GM12878 (cell line): ENCODE measurements around the gene FREM2. TPM values are rescaled to one million over a fixed set of nuclear protein-coding genes. Genes with fewer than 3 reads are reported as not detected.

Experiments used
- ATAC-seq: fragments of 200-7000 bp; cut with Tn5 transposase; 3 replicates; pipeline ENCODE4 v1.9.1; 2020; ENCODE audit warnings: mild to moderate bottlenecking, moderate library complexity
- BruUV-seq: library from RNA; stranded (reverse); fragments of 400-500 nt; replicated peaks from 2 replicates; lab custom pipeline; 2021; lab: Mats Ljungman, UMichigan
- CTCF ChIA-PET: fragments of 300-600 bp; sonication (Branson Sonifier 250); formaldehyde crosslinking; extraction: SDS; loops from one replicate; lab custom pipeline; 2021; ENCODE audit warnings: inconsistent platforms; lab: Yijun Ruan, JAX
- POLR2A ChIA-PET: fragments of 350-600 bp; formaldehyde crosslinking; extraction: SDS; loops from one replicate; lab custom pipeline; 2021; ENCODE audit warnings: inconsistent platforms; lab: Charles Lee
- RAD21 ChIA-PET: fragments of 300-600 bp; sonication (Branson Sonifier 250); formaldehyde crosslinking; loops from one replicate; lab custom pipeline; 2023; ENCODE audit warnings: antibody characterized with exemption; ENCODE audit not compliant: unreplicated experiment; lab: Charles Lee
- SMC1A ChIA-PET: fragments of 300-600 bp; sonication (Branson Sonifier 250); formaldehyde crosslinking; loops from one replicate; lab custom pipeline; 2023; ENCODE audit not compliant: unreplicated experiment, uncharacterized antibody; lab: Charles Lee
- DNase-seq: peaks from one replicate; pipeline ENCODE4 v3.0.0-alpha.2; 2011; ENCODE audit warnings: low read depth, low spot score
- FAIRE-seq: peaks from 3 replicates; lab custom pipeline; 2011; peaks lifted over from hg19 to GRCh38; lab: Jason Lieb, UNC
- H2AFZ ChIP-seq: 2 replicates; pipeline ENCODE4 v1.6.0; 2011; ENCODE audit warnings: low read depth, low read length, control low read depth; ENCODE audit not compliant: control insufficient read depth
- H3K27ac ChIP-seq: 2 replicates; pipeline ENCODE4 v1.5.1; 2011; ENCODE audit warnings: control low read depth; ENCODE audit not compliant: control insufficient read depth, insufficient read depth
- H3K27me3 ChIP-seq, 2 experiments: replicated peaks in 1 of 2; 2 replicates each; pipeline versions ENCODE4 v1.6.0 to v1.6.1; 2011; ENCODE audit warnings: low read length in 1 of 2; ENCODE audit not compliant: control insufficient read depth in 2 of 2, insufficient read depth in 2 of 2
- H3K36me3 ChIP-seq, 2 experiments: 2 replicates each; pipeline ENCODE4 v1.5.1; 2011; ENCODE audit warnings: low read length in 1 of 2; ENCODE audit not compliant: control insufficient read depth in 2 of 2, insufficient read depth in 2 of 2
- H3K4me1 ChIP-seq: 2 replicates; pipeline ENCODE4 v1.6.1; 2011; ENCODE audit warnings: mild to moderate bottlenecking, low read length, moderate library complexity, mixed read lengths; ENCODE audit not compliant: control insufficient read depth, insufficient read depth
- H3K4me2 ChIP-seq: 2 replicates; pipeline ENCODE4 v1.6.0; 2011; ENCODE audit warnings: control low read depth; ENCODE audit not compliant: control insufficient read depth, insufficient read depth
- H3K4me3 ChIP-seq: fragments of 200-600 bp; sonication (generic); 2 replicates; pipeline ENCODE4 v1.5.1; 2016
- H3K79me2 ChIP-seq: 2 replicates; pipeline ENCODE4 v1.6.0; 2011; ENCODE audit warnings: low read length; ENCODE audit not compliant: control insufficient read depth, insufficient read depth
- H3K9ac ChIP-seq: 2 replicates; pipeline ENCODE4 v1.8.0; 2011; ENCODE audit warnings: low read length, control low read depth, mixed read lengths; ENCODE audit not compliant: control insufficient read depth, insufficient read depth
- H3K9me3 ChIP-seq: replicated peaks from 3 replicates; pipeline ENCODE4 v1.5.1; 2011; ENCODE audit warnings: mild to moderate bottlenecking, low read length; ENCODE audit not compliant: control insufficient read depth, insufficient read depth
- H4K20me1 ChIP-seq: 2 replicates; pipeline ENCODE4 v1.6.0; 2011; ENCODE audit not compliant: control insufficient read depth, insufficient read depth
- BMI1 ChIP-seq: fragments of 450-650 bp; IDR thresholded peaks from 2 replicates; pipeline ENCODE4 v1.6.1; 2016; ENCODE audit warnings: mild to moderate bottlenecking, moderate library complexity, borderline replicate concordance
- BRCA1 ChIP-seq: IDR thresholded peaks from 2 replicates; pipeline ENCODE4 v1.6.1; 2011; ENCODE audit warnings: low read depth, low read length, improper control_type of control experiment
- CBFB ChIP-seq: IDR thresholded peaks from 2 replicates; pipeline ENCODE4 v1.6.1; 2016; ENCODE audit warnings: antibody characterized with exemption, low read depth
- CBX5 ChIP-seq: sonication (generic); IDR thresholded peaks from 2 replicates; pipeline ENCODE4 v1.6.1; 2016; ENCODE audit warnings: low read depth, moderate library complexity, mild to moderate bottlenecking, inconsistent platforms
- EZH2 ChIP-seq: IDR thresholded peaks from 2 replicates; pipeline ENCODE4 v1.6.1; 2012; ENCODE audit warnings: low read depth, mild to moderate bottlenecking, control low read depth, inconsistent platforms, low read length, borderline replicate concordance; ENCODE audit not compliant: control insufficient read depth
- KAT2A ChIP-seq: conservative IDR thresholded peaks from 2 replicates; pipeline ENCODE4 v1.6.1; 2011; ENCODE audit warnings: low read depth, low read length; ENCODE audit not compliant: control insufficient read depth
- NFIC ChIP-seq: IDR thresholded peaks from 2 replicates; pipeline ENCODE4 v1.6.1; 2012; ENCODE audit warnings: low read depth, mild to moderate bottlenecking, inconsistent platforms, low read length, moderate library complexity
- RCOR1 ChIP-seq: conservative IDR thresholded peaks from 2 replicates; pipeline ENCODE4 v1.6.1; 2012; ENCODE audit warnings: low read depth, low read length, improper control_type of control experiment
- STAT3 ChIP-seq: IDR thresholded peaks from 2 replicates; pipeline ENCODE4 v1.6.1; 2011; ENCODE audit warnings: low read depth, low read length, improper control_type of control experiment
- WRNIP1 ChIP-seq: IDR thresholded peaks from 2 replicates; pipeline ENCODE4 v1.6.1; 2011; ENCODE audit warnings: low read depth, low read length, improper control_type of control experiment, borderline replicate concordance
- ZNF207 ChIP-seq: fragments of 450-650 bp; IDR thresholded peaks from 2 replicates; pipeline ENCODE4 v1.6.1; 2014; ENCODE audit warnings: antibody characterized with exemption, mild to moderate bottlenecking, borderline replicate concordance
- ZNF217 ChIP-seq: fragments of 450-650 bp; IDR thresholded peaks from 2 replicates; pipeline ENCODE4 v1.6.1; 2017; ENCODE audit warnings: antibody characterized with exemption, mild to moderate bottlenecking
- whole genome bisulfite sequencing: methylation state at CpG from one replicate; pipeline ENCODE4 v1.1.6; 2016; ENCODE audit warnings: low lambda C conversion rate; ENCODE audit not compliant: insufficient replicate concordance, insufficient coverage; ENCODE audit errors: missing lambda C conversion rate; 5-methylcytosine and 5-hydroxymethylcytosine counted together
- in situ Hi-C: fragments of 300-500 bp; cut with MboI; formaldehyde crosslinking; loops from 9 replicates; pipeline ENCODE4 v1.14.3; 2018; ENCODE audit warnings: mixed read lengths
- intact Hi-C: fragments of 100-400 bp; cut with micrococcal nuclease; formaldehyde crosslinking; loops from one replicate; pipeline ENCODE4 v1.14.2; 2022; ENCODE audit not compliant: unreplicated experiment
- polyA plus RNA-seq, 11 experiments: library from polyadenylated mRNA; depleted of rRNA in 4 of 11; unstranded in 6 of 11; stranded (reverse) in 5 of 11; fragments of >200 nt; fragmentation: Nextera tagmentation in 4 of 11; fragmentation: Illumina TruSeq in 1 of 11; extraction: Ambion mirVana in 4 of 11; extraction: Trizol in 1 of 11; gene quantifications; 1 replicate in 1 of 11; 2 replicates in 10 of 11; pipeline versions ENCODE4 v1.2.1 to v1.2.3, GENCODE V29; 2011 to 2016; ENCODE audit warnings: inconsistent platforms in 2 of 11, missing spikeins in 2 of 11, low read depth in 1 of 11
- total RNA-seq, 4 experiments: library from RNA; depleted of rRNA in 3 of 4; stranded (reverse); fragments of >200 nt in 3 of 4; fragmentation: Illumina TruSeq in 1 of 4; extraction: Trizol in 1 of 4; gene quantifications; 2 replicates each; pipeline versions ENCODE4 v1.2.1 to v1.2.3, GENCODE V29; 2013 to 2021
- TF ChIP-seq, protein P1 (sequence below): fragments of 450-650 bp; IDR thresholded peaks from 2 replicates; pipeline ENCODE4 v1.6.1; 2017; ENCODE audit warnings: low read depth, mild to moderate bottlenecking, moderate library complexity
- TF ChIP-seq, protein P2 (sequence below): fragments of 450-650 bp; formaldehyde crosslinking; IDR thresholded peaks from 2 replicates; pipeline ENCODE4 v1.5.0; 2022; ENCODE audit warnings: mild to moderate bottlenecking, missing genetic modification characterization
- TF ChIP-seq, protein P3 (sequence below): fragments of 150-350 bp; IDR thresholded peaks from 2 replicates; pipeline ENCODE4 v1.6.1; 2016; ENCODE audit warnings: low read depth, low read length

Gene FREM2
- total and polyA plus RNA-seq, 10 of the 15 experiments (the other 5 are each of a cell fraction or from before 2014, with no cell fraction given) = 0.02 to 0.12 (median 0.05) TPM; not detected in 2

DNA sequence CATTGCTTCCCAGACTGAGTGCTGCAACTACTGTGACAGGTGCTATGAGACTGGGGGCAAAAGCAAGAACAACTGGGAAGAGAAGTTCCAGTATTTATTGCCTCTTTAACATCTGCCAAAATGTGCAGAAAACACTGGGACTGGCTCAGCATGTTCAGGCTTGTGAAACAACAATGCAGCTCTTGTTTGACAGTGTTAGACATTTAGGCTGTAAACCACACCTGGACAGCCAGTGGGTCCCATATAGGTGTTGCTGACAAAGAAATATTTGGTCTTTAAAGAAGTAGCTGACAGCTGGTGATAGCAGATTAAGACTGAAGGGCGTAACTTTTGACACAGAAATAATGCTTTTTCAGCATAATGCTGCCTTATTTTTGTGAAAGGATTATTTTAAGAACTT is 215.7 kb downstream of the FREM2 start (continued):
- TF ChIP-seq, protein P1, sequence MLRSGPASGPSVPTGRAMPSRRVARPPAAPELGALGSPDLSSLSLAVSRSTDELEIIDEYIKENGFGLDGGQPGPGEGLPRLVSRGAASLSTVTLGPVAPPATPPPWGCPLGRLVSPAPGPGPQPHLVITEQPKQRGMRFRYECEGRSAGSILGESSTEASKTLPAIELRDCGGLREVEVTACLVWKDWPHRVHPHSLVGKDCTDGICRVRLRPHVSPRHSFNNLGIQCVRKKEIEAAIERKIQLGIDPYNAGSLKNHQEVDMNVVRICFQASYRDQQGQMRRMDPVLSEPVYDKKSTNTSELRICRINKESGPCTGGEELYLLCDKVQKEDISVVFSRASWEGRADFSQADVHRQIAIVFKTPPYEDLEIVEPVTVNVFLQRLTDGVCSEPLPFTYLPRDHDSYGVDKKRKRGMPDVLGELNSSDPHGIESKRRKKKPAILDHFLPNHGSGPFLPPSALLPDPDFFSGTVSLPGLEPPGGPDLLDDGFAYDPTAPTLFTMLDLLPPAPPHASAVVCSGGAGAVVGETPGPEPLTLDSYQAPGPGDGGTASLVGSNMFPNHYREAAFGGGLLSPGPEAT = no peak
- TF ChIP-seq ZNF207 (no peak), RCOR1 (no peak), CBX5 (no peak), STAT3 (no peak)

DNA sequence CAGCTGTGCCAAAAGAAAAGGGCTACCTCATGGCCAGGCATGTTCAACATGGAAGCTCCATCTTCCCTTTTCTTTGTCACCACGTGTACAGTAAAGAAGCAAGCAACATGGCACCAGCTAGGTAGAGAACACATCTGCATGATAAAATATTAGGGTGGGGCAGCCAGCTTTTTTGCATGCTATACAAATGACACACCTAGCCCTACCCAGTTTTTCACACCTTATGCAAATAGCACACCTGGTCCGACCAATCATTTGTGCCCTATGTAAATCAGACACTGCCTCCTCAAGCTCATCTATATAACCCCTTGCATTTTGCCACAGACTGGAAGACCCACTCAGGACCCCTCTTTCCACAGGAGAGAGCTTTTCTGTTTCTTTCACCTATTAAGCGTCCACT is 218.2 kb downstream of the FREM2 start:
- Histone ChIP-seq H3K4me2 (no peak overlapping the region), H2AFZ (no peak overlapping the region), H3K36me3 (no peaks in the 10 kb centered on the region), H3K4me3 (no peak overlapping the region), H3K9me3 (no peaks in the 10 kb centered on the region), H3K79me2 (no peaks in the 10 kb centered on the region), H4K20me1 (no peaks in the 10 kb centered on the region), H3K4me1 (no peaks in the 10 kb centered on the region)
- DNase-seq = no peak
- RAD21 ChIA-PET = no interaction called here
- SMC1A ChIA-PET = interaction anchor here (0.7 to 1.6 kb wide), 2 partner anchors 14 to 23 kb away, joined by 3 to 4 read pairs; no protein-coding TSS in a partner anchor
- WGBS = 0% methylated on average over 3 of the region's 3 CpGs
- POLR2A ChIA-PET = no interaction called here
- in situ Hi-C loops = no loop called here
- TF ChIP-seq CBFB = no peak
- no peak for TF ChIP-seq BMI1
- TF ChIP-seq WRNIP1 = no peak
- no peak for TF ChIP-seq EZH2
- TF ChIP-seq, protein P2, sequence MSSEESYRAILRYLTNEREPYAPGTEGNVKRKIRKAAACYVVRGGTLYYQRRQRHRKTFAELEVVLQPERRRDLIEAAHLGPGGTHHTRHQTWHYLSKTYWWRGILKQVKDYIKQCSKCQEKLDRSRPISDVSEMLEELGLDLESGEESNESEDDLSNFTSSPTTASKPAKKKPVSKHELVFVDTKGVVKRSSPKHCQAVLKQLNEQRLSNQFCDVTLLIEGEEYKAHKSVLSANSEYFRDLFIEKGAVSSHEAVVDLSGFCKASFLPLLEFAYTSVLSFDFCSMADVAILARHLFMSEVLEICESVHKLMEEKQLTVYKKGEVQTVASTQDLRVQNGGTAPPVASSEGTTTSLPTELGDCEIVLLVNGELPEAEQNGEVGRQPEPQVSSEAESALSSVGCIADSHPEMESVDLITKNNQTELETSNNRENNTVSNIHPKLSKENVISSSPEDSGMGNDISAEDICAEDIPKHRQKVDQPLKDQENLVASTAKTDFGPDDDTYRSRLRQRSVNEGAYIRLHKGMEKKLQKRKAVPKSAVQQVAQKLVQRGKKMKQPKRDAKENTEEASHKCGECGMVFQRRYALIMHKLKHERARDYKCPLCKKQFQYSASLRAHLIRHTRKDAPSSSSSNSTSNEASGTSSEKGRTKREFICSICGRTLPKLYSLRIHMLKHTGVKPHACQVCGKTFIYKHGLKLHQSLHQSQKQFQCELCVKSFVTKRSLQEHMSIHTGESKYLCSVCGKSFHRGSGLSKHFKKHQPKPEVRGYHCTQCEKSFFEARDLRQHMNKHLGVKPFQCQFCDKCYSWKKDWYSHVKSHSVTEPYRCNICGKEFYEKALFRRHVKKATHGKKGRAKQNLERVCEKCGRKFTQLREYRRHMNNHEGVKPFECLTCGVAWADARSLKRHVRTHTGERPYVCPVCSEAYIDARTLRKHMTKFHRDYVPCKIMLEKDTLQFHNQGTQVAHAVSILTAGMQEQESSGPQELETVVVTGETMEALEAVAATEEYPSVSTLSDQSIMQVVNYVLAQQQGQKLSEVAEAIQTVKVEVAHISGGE (CRISPR knock-in tag) = no peak
- no peak for TF ChIP-seq KAT2A
- TF ChIP-seq ZNF217 = no peak
- TF ChIP-seq, protein P3, sequence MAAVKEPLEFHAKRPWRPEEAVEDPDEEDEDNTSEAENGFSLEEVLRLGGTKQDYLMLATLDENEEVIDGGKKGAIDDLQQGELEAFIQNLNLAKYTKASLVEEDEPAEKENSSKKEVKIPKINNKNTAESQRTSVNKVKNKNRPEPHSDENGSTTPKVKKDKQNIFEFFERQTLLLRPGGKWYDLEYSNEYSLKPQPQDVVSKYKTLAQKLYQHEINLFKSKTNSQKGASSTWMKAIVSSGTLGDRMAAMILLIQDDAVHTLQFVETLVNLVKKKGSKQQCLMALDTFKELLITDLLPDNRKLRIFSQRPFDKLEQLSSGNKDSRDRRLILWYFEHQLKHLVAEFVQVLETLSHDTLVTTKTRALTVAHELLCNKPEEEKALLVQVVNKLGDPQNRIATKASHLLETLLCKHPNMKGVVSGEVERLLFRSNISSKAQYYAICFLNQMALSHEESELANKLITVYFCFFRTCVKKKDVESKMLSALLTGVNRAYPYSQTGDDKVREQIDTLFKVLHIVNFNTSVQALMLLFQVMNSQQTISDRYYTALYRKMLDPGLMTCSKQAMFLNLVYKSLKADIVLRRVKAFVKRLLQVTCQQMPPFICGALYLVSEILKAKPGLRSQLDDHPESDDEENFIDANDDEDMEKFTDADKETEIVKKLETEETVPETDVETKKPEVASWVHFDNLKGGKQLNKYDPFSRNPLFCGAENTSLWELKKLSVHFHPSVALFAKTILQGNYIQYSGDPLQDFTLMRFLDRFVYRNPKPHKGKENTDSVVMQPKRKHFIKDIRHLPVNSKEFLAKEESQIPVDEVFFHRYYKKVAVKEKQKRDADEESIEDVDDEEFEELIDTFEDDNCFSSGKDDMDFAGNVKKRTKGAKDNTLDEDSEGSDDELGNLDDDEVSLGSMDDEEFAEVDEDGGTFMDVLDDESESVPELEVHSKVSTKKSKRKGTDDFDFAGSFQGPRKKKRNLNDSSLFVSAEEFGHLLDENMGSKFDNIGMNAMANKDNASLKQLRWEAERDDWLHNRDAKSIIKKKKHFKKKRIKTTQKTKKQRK = no peak
- no peak for TF ChIP-seq NFIC
- no peak for TF ChIP-seq BRCA1
- TF ChIP-seq, all 136 proteins: peak for 0
- intact Hi-C loops = no loop called here
- FAIRE-seq (no peak), ATAC-seq (no peak)
- no TSS peak for BruUV-seq
- Histone ChIP-seq H3K27me3 (no peaks in the 10 kb centered on the region), H3K27ac (no peak overlapping the region), H3K9ac (no peak overlapping the region)
- CTCF ChIA-PET = interaction anchor here (1.2 to 1.6 kb wide), 3 partner anchors 9 to 26 kb away, joined by 3 to 4 read pairs (median 3); no protein-coding TSS in a partner anchor
